HG03280 (cell line): Measurements from ENCODE around the gene LRRC27.

Experiments used
- ATAC-seq: cut with Tn5 transposase; IDR thresholded peaks from one replicate; pipeline ENCODE4 v1.9.1; 2021; ENCODE audit warnings: mild to moderate bottlenecking, moderate library complexity; ENCODE audit not compliant: unreplicated experiment

LRRC27 gene

DNA sequence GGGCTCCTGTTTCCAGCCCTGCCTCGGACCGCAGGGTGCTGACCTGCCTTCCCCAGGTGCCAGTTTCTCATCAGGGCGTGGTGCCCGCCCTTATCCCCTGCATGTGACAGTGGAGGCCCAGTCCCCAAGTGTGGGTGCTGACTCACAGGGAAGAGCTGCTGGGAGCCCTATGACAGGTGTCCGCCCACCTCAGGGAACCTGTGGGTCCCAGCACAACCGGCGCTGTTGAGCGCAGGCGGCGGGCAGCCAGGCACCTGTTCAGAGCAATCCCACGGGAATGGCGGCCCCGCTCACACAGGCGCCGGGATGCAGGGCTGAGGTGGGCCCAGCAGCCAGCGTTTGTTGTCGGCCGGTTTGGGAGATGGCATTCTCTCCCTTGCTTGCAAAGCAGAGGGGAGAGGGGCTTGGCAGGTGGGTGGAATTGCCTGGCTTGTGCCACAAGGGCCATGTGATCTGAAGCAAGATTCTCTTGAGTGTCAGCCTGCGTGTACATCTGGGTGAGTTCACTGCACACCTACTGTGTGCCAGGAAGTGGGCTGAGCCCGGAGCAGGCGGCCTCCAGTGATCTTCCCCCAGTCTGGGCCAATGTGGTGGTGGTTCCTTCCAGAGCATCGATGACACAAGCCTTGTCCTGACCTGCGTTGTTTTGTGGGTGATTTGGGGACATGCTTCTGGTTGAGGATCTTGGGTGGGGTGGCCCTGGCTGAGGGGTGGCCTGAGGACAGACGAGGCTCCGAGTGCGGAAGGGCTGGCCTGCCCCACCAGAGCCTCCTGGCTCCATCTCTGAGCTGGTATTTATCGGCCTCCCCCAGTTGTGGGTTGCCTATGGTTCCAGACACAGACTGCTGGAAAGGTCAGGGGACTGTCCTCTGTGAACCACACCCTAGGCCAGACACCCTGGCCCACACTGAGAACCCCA lies 67.4 kb downstream of the LRRC27 start:
- no peak for ATAC-seq

DNA sequence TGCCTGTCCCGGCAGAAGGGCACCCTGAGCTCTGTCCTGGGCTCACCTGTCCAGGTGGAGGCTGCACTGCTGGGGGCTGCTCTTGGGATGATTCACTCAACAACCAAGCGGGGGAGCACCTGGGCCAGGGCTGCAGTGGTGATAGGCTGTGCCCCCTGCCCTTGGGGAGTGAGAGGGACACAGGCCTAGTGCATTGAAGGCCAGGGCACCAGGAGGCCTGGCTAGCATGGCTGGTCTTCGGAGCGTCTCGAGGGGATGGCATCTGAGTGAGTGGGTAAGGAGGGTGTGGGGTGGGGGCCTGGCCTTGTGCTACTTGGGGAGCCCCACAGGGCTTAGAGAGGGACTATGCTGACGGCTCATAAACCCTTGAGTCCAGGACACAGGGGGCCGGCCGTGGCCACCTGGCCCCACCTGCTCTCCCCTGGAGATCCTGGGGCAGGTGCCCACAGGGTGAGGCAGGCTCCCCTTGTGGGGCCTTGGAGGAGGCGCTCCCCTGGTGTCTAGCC lies 68.1 kb downstream of the LRRC27 start:
- ATAC-seq, result no peak

DNA sequence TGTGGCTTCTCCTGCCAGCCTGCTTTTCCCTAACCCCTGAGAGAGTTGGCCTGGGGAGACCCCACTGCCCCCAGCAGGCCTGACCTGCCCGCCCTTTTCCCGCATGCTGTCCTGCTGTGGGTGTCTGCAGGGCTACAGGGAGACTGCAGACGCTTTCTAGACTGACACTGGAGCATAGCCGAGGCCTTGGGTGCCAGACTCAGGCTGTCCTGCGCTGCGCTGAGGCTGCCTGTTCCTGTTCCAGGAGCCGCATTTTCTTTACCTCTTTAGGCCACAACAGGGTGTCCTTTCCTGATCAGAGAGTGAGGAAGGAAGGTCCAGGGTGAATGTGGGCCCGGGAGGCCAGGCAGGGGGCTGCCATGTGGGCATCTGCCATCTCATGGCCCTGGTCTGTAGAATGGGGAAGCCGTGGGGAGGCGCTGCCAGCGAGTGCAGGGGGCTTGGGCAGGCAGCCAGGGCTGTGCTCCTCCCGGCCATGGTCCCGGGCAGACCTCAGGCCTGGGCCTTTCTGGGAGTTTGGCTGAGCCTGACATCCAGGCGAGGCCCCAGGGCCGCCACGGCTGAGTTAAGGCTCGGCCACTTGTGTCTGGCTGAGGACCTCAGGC lies 68.7 kb downstream of the LRRC27 start:
- ATAC-seq, result no peak

DNA sequence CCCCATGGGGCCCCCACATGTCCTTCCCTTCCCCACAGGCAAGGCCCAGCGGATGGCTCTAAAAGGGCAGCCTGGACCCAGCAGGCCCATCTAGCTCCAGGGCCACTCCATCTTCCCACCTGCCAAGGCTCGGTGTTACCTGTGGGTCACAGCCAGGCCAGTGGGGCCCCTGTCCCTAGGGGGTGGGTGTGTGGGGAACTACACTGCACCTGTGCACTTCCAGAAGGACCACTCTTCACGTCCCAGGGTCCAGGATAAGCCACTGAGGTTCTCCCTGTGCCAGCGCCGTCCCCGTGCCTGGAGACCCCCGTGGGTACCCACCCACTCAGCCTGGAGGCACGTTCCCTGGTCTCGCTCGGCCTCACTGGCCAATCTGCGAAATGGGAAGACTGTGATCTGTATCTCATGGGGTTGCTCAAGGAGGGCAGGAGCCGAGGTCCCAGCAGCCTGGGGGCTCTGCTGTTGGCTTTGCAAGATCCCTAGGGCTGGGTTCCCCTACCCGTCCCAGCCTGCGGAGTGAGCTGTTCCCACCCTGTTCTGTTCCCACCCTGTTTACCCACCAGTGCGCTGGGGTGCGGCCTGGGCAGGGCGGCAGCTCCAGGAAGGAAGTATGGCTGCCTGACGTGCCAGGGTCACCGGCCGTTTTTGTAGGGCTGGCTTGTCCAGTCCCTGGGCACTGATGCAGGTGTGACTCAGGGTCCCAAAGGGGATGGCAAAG lies 69.6 kb downstream of the LRRC27 start:
- ATAC-seq, result no peak

DNA sequence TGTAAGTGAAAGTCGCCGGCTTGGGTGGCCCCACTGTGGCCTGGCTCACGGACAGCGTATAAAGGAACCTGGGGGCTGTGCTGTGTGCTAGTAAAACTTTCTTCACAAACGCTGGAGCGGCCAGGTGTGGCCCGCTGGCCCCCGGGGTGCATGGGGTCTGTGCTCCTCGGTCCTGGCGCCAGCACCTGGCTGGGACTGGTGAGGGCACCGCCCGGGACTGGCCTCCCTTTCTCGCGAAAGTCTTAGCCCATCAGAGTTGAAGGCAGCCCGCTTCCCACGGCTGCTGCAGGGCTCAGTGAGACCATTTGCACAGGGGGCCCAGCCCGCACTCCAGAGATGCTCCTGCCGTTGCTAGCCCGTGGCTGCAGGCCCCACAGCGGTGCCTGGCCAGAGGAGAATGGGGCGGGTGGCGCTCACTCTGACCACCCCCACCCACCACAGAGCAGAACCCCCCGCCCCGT lies 70.8 kb downstream of the LRRC27 start:
- no peak for ATAC-seq

DNA sequence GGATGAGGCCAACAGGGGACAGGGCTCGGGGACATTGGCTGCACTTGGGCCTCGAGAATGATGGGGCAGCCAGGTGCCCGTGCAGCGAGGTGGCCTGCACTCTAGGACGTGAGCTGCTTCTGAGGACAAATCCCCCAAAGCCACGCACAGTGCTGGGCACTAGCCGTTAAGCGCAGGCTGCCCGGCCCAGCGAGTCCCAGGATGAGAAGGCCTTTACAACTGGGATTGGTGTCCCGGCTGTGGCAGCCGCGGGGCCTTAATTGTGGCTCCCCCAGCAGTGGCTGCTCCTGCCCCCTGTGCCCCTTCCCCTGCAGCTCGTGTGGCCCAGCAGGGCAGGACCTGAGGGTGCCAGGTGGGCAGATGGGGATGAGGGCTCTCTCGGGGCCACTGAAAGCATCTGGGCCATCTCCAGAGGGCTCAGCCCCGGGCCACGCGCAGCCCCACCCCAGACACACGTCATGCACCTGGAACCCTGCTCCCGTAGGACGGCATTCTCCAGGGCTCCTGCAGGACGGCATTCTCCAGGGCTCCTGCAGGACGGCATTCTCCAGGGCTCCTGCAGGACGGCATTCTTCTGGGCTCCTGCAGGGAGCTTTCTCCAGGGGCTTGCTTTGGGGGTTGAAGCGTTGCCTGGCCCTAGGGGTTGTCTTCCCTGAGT lies 71.6 kb downstream of the LRRC27 start:
- ATAC-seq, result no peak

DNA sequence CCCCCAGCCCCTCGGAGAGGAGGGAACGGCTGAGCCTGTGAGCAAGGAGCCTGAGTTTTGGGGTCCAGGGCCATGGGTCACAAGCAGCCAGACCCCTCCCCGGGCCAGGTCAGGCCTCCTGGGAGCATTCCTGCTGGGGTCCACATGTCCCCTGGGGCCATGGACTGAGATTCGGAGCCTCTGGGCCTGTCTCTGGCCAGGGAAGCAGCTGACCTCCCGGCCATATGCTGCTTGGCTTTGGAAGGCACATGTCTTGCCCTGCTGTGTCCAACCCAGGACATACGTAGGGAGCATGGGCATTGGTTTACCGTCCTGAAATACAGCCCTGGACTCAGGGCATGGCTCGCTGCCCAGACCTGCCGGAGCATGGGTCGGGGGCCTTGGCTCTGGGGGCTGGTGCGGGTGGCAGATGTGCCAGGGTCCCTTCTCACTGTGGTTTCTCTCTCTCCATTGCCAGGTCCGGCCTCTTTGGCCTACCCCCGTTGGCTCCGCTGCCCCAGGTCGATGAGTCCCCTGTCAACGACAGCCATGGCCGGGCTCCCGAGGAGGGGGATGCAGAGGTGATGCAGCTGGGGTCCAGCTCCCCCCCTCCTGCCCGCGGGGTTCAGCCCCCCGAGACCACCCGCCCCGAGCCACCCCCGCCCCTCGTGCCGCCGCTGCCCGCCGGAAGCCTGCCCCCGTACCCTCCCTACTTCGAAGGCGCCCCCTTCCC lies 72.3 kb downstream of the LRRC27 start:
- no peak for ATAC-seq

DNA sequence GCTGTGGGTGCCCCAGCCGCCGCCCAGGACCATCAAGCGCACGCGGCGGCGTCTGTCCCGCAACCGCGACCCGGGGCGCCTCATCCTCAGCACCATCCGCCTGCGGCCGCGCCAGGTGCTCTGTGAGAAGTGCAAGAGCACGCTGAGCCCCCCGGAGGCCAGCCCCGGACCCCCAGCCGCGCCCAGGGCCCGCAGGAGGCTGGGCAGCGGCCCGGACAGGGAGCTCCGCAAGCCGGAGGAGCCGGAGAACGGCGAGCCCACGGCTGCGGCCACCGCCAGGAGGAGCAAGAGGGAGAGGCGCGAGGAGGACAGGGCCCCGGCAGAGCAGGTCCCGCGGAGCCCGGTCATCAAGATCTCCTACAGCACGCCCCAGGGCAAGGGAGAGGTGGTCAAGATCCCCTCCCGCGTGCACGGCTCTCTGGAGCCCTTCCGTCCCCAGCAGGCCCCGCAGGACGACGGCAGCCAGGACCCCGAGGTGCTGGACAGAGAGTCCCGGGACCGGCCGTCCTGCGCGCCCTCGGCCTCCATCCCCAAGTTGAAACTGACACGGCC lies 73.0 kb downstream of the LRRC27 start:
- no peak for ATAC-seq

DNA sequence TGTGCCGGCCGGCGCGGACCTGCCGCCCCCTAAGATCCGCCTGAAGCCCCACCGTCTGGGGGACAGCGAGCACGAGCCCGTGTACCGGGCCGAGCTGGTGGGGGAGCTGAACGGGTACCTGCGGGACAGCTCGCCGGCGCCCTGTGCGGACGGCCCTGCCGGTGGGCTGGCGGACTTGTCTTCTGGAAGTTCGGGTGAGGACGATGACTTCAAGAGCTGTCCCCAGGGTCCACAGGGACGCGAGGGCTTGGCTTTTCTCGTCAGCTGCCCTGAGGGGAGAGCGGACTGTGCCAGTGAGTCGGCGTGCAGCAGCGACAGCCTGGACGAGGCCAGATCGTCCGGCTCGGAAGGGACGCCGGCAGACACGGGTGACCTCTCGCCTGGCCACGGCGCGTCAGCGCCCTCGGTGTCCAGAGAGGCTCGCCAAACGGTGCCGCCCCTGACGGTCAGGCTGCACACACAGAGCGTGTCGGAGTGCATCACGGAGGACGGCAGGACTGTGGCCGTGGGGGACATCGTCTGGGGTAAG lies 73.5 kb downstream of the LRRC27 start:
- no peak for ATAC-seq

DNA sequence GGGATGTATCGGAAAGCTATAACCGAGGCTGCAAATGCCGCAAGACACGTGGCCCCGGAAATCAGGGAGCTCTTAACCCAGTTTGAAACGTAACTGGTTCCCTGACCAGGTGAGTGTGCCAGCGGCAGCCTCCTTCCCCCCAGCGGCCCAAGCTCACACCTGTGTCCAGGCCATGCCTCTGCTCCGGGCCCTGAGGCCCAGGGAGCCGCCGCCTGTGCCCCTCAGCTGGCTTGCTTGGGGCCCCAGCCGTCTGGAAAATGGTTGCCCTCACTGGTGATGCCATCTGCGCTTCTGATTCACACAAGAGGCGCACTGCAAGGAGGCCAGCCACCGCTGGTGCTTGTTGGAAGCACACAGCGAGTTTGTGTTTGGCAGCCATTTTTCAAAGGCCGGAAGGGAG lies 74.2 kb downstream of the LRRC27 start:
- ATAC-seq, result no peak

DNA sequence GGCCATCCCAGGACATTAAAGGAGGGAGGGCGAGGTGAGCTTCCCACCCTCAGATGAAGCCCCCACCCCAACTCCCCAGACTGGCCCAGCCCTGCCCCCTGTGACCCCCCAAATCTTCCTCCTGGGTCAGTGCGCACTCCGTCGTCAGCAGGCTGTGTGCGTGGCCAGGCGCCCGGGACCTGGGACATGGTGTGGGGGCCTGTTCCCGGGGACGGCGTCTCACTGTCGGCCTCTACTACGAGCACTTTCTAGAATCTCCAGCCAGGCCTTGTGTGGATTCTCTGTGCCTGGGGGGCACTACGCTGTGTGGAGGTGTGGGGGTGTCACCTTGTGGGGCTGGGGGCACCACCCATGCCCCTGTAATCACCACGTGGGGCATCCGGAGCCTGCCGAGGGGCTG lies 74.8 kb downstream of the LRRC27 start:
- no peak for ATAC-seq

DNA sequence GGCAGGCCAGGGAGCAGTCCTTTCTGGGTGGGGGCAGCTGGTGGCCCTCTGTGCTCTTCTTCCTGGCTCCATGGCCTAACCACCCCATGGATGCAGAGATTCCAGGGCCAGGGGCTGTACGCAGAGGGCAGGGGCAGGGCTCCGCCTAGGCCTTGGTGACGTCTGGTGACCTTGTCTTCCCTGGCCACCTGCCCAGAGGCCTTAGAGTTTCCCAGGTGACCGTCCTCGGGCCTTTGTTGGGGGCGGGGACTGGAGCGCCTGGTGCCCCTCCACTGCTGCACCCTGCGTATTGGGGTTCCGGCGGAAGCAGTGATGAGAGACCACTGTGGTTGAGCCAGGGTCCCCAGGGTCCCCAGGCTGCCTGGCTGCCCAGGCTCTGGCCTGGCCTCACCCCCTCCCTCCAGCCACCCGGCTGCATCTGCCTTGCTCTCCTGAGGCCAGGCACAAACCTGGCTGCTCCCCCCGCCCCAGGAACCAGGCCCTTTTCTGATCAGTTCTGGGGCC lies 75.3 kb downstream of the LRRC27 start:
- no peak for ATAC-seq

DNA sequence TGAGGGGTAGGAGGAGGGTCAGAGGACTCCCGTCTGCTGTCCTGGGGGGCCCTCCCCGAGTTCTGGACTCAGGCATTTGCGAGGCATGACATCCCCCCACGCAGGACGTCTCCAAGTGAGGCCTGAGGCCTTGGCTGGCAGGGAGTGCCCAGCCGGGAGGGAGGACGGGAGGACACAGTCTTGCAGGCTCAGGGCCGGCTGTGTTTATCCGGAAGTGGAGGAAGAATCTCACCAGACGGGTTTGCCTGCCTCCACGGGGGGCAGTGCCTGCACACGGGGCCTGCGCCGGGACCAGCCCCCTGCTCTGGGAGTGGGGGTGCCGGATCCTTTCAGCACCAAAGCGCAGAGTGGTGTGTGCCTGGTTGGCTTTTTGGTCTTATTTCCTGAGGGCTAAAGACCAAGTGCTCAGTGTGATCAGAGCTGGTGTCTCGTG lies 75.9 kb downstream of the LRRC27 start:
- no peak for ATAC-seq

DNA sequence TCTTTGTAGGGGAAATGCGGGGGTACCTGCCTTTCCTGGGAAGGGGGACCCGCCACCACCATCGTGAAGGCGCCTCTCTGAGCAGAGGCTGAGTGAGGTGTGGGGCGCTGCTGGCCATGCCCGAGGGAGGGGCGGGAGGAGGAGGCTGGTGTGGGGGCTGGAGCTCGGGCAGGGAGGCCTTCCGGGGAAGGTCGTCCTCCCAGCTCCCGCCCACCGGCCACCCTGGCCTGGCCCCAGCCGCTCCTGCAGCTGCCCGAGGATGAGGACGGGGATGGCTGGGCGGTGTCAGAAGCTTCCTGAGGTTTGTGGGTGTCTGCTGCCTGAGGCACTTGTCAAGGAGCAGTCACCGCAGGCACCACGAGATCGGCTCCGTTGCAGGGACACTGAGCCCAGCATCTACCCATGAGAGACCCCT lies 76.4 kb downstream of the LRRC27 start:
- ATAC-seq, result no peak

DNA sequence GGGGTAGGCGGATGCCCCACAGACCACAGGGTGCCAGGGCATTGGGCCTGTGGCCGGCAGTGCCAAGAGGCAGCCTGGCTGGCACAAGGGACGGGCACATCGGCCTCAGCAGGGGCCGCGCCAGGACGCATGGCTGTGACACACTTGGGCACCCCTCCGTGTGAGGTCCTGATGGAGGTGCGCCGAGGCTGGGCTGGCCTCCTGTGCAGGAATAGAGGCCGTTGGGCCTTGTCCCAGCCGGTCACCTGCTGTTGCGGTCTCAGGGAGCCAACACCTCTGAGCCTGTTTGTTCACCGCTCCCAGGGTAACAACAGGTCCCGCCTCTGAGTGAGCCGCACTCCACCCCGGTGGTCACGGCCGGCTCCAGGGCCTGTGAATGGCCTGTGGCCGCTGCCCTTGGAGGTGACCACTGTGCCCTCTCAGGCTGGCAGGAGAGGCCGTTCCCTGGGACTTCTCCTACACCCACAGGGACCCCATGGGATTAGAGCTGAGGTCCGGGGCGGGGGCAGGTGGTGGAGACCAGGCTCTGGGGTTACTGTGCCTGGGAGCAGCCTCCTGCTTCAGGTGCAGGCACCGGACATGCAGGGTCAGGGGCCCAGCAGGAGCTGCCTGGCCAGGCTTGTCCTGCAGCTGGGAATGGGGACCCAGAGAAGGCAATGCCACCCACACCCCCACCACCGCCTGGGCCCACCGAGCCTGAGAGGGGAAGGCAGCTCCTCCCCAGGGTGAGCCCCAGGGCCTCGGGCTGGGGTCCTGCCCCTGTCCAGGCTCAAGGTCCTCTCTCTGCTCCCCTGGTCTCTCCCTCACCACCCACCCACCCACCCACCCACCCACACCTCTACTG lies 77.1 kb downstream of the LRRC27 start:
- ATAC-seq, result no peak

DNA sequence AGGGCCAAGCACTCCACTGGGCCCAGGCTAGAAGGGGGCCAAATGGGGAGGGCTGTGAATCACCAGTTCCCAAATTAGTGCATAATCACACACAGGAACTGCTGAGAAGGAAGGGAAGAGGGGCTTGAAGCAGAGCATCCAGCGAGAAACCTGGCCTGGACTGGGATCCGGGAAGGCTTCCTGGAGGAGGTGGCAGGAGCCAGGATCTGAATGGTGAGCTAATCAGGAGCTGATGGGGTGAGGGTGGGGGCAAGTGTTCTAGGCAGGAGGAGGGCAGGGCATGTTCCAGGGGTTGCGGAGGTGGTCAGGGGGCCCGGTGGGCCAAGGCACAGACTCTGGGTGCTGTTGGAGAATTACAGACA lies 77.7 kb downstream of the LRRC27 start:
- no peak for ATAC-seq

DNA sequence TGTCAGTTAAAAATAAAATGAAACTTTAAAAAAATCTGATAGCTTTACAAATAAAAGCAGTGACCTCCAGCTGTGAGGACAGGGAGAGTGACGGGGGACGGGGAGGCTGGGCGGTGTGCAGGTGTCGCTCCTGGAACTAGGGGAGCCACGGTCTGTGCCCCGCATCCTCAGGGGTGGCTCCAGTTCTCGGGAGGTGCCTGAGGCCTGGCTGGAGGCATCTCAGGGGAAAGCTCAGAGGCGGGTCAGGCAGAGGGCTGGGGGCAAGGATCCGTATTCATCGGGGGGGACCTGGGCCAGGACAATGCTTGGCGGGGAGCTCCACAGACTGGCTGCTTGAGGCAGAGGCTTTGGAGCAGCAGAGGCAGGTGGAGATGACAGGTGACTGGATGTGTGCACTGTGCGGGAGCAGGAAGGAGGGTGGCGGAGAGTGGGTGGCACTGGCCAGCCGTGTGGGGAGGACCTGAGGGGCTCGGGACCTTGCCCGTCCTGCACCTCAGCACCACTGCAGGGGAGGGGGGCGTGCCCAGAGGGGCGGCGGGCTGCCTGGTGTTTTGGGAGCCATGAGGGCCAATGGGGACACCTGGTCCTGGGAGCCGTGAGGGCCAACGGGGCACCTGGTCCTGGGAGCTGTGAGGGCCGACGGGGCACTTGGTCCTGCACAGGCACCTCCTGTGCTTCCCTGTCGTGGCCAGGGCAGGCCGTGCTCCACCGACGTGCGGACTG lies 78.2 kb downstream of the LRRC27 start:
- no peak for ATAC-seq
